ENCODE results near the gene LRMDA.

Gene LRMDA

GRCh38 chr10:75726522-75727483, 295.4 kb downstream of the LRMDA start:
- in situ Hi-C loops (cut with HindIII; ENCODE audit: low sequenced_read_pairs), result no loop called here
- TF ChIP-seq, protein P1, sequence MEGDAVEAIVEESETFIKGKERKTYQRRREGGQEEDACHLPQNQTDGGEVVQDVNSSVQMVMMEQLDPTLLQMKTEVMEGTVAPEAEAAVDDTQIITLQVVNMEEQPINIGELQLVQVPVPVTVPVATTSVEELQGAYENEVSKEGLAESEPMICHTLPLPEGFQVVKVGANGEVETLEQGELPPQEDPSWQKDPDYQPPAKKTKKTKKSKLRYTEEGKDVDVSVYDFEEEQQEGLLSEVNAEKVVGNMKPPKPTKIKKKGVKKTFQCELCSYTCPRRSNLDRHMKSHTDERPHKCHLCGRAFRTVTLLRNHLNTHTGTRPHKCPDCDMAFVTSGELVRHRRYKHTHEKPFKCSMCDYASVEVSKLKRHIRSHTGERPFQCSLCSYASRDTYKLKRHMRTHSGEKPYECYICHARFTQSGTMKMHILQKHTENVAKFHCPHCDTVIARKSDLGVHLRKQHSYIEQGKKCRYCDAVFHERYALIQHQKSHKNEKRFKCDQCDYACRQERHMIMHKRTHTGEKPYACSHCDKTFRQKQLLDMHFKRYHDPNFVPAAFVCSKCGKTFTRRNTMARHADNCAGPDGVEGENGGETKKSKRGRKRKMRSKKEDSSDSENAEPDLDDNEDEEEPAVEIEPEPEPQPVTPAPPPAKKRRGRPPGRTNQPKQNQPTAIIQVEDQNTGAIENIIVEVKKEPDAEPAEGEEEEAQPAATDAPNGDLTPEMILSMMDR (IDR thresholded peaks at IDR 0.05; ENCODE audit: low read depth, low read length, missing control alignments), result no peak
- H3K4me3 ChIP-seq (ENCODE audit: low read depth, low read length), result no peak overlapping the region
- DNase-seq (ENCODE audit: low read depth), result no peak

DNA sequence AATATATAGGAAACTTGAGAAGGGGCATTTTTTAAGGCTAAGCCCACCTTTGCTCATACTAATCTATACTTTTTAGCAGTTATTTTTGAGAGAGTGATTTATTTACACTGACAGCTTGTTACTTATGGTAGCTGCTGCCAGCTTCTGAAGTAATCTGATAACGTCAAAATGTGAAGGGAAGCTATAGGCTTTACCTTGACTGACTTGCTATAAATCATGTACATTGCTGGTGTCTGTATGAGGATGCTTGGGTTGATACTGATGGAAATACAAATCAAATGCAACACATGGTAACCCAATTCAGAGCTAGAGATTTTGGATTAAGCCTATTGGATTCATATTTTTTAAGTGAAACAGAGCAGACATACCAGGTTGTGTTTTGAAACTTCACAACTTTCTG, 299.4 kb downstream of the LRMDA start:
- H3K4me3 ChIP-seq (ENCODE audit: low read depth, low read length), result no peak overlapping the region
- TF ChIP-seq, protein P1 (IDR thresholded peaks at IDR 0.05; ENCODE audit: low read depth, low read length, missing control alignments), result no peak
- DNase-seq (ENCODE audit: low read depth), result no peak
- in situ Hi-C loops (cut with HindIII; ENCODE audit: low sequenced_read_pairs), result no loop called here

- TF ChIP-seq, protein P1 (IDR thresholded peaks at IDR 0.05; ENCODE audit: low read depth, low read length, missing control alignments), result no peak
- in situ Hi-C loops (cut with HindIII; ENCODE audit: low sequenced_read_pairs), result no loop called here
- DNase-seq (ENCODE audit: low read depth), result no peak
- no peak overlapping the region for H3K4me3 ChIP-seq (ENCODE audit: low read depth, low read length)
Observed at GRCh38 chr10:75733135-75733890, 301.9 kb downstream of the LRMDA start.

DNA sequence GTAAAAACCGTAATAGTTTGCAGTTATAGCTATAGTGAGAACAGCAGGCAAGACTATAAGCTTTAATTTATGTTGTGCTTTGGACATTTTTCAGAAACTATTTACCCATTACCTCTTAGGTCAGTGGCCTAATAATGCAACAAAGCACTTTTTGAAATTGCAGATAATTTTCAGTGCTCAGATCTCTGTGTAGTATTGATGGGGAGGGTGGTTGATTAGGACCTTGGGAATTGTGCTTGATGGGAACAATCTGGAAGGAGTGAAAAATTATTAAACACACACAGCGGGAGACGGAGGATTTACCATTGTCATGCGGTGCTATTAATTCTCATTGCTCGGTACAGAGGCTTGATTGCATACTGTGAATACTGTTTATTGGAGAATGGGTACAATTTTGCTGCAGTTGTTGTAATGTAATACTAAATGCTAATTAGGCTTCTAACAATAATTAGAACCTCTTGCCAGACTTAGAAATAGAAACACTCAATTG, 304.8 kb downstream of the LRMDA start:
- DNase-seq (ENCODE audit: low read depth), result no peak
- TF ChIP-seq, protein P1 (IDR thresholded peaks at IDR 0.05; ENCODE audit: low read depth, low read length, missing control alignments), result no peak
- H3K4me3 ChIP-seq (ENCODE audit: low read depth, low read length), result no peak overlapping the region
- in situ Hi-C loops (cut with HindIII; ENCODE audit: low sequenced_read_pairs), result no loop called here

GRCh38 chr10:75736889-75737579, 305.6 kb downstream of the LRMDA start:
- H3K4me3 ChIP-seq (ENCODE audit: low read depth, low read length), result no peak overlapping the region
- in situ Hi-C loops (cut with HindIII; ENCODE audit: low sequenced_read_pairs), result no loop called here
- TF ChIP-seq, protein P1 (IDR thresholded peaks at IDR 0.05; ENCODE audit: low read depth, low read length, missing control alignments), result no peak
- no peak for DNase-seq (ENCODE audit: low read depth)

GRCh38 chr10:75737580-75737949, 306.1 kb downstream of the LRMDA start:
- TF ChIP-seq, protein P1 (IDR thresholded peaks at IDR 0.05; ENCODE audit: low read depth, low read length, missing control alignments), result no peak

More at GRCh38 chr10:75737580-75737949, 306.1 kb downstream of the LRMDA start:
- H3K4me3 ChIP-seq (ENCODE audit: low read depth, low read length), result no peak overlapping the region
- no peak for DNase-seq (ENCODE audit: low read depth)
- in situ Hi-C loops (cut with HindIII; ENCODE audit: low sequenced_read_pairs), result no loop called here

All from astrocyte of the cerebellum (primary cell).